ENCODE results near the gene ZNF778. TPM values are rescaled to one million over a fixed set of nuclear protein-coding genes. Genes with fewer than 3 reads are reported as not detected.

Gene ZNF778
- total and polyA plus RNA-seq, 10 of the 15 experiments (the other 5 are each of a cell fraction or from before 2014, with no cell fraction given) = 0.20 to 9.7 (median 4.1) TPM

DNA sequence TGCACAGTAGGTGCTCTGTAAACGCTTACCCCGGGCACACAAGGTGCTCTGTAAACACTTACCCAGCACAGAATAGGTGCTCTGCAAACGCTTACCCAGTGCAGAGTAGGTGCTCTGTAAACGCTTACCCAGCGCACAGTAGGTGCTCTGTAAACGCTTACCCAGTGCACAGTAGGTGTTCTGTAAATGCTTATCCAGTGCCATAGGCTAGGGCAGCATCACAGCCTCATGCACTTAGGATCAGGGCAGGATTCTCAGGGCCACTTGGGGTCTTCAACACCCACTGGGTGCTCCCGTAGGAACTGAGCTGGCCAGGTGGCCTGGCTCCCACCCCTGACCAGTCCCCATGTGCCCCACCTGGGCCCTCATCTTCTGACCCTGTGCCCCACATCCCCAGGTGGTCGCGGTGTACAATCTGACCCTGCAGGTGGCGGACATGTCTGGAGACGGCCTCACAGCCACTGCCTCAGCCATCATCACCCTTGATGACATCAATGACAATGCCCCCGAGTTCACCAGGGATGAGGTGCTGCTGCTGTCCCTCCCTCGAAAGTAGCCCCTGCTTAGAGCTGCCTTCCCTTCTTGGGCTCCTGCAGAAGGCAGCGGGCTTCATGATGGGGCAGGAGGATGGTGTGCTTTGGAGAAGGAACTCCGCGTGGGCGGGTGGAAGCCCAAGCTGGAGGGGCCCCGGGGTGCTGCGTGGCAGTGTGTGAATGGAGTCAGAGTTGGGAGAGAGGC is 30.3 kb upstream of the ZNF778 start:
- RAD21 ChIA-PET (ENCODE audit: unreplicated experiment) = no interaction called here
- Histone ChIP-seq H3K9ac (ENCODE audit: control insufficient read depth, insufficient read depth, low read length) (no peak overlapping the region), H3K4me2 (ENCODE audit: control insufficient read depth, insufficient read depth) (no peak overlapping the region), H3K9me3 (replicated peaks; ENCODE audit: control insufficient read depth, insufficient read depth, low read length) (no peaks in the 10 kb centered on the region), H3K36me3 (ENCODE audit: control insufficient read depth in 2 of 2, insufficient read depth in 2 of 2, low read length in 1 of 2) (no peaks in the 10 kb centered on the region), H3K4me1 (ENCODE audit: control insufficient read depth, insufficient read depth, low read length) (no peaks in the 10 kb centered on the region), H3K27ac (ENCODE audit: control insufficient read depth, insufficient read depth) (no peak overlapping the region), H3K27me3 (replicated peaks in 1 of 2; ENCODE audit: control insufficient read depth in 2 of 2, insufficient read depth in 2 of 2, low read length in 1 of 2) (no peaks in the 10 kb centered on the region), H4K20me1 (ENCODE audit: control insufficient read depth, insufficient read depth) (no peaks in the 10 kb centered on the region), H3K79me2 (ENCODE audit: control insufficient read depth, insufficient read depth, low read length) (no peaks in the 10 kb centered on the region), H2AFZ (ENCODE audit: control insufficient read depth, low read depth, low read length) (no peak overlapping the region), H3K4me3 (no peak overlapping the region)
- BruUV-seq (replicated peaks) = no TSS peak
- ATAC-seq (peak; percentile 59), DNase-seq (ENCODE audit: low read depth, low spot score) (no peak), FAIRE-seq (no peak)
- POLR2A ChIA-PET = no interaction called here
- in situ Hi-C loops (cut with MboI) = no loop called here
- intact Hi-C loops (cut with micrococcal nuclease; ENCODE audit: unreplicated experiment) = no loop called here
- CTCF ChIA-PET = no interaction called here
- SMC1A ChIA-PET (ENCODE audit: uncharacterized antibody, unreplicated experiment) = no interaction called here
- 48% methylated on average over 19 of the region's 19 CpGs for WGBS (ENCODE audit: insufficient coverage, insufficient replicate concordance, low lambda C conversion rate, missing lambda C conversion rate)
- TF ChIP-seq TCF12 (IDR thresholded peaks at IDR 0.05; ENCODE audit: low read depth, low read length) (0 out of 2 replicates have a peak, but pooled peaks have one; percentile 31), RCOR1 (conservative IDR thresholded peaks at IDR 0.05; ENCODE audit: low read depth, low read length) (no peak), MLLT1 (IDR thresholded peaks at IDR 0.05) (no peak), ATF3 (IDR thresholded peaks at IDR 0.05; ENCODE audit: borderline replicate concordance, extremely low read depth, low read depth, low read length) (no peak), SMARCA5 (IDR thresholded peaks at IDR 0.05) (no peak), BHLHE40 (IDR thresholded peaks at IDR 0.05; ENCODE audit: borderline replicate concordance in 1 of 2, low read depth in 2 of 2, low read length in 1 of 2) (no peak), ZSCAN29 (IDR thresholded peaks at IDR 0.05) (no peak), RELA (IDR thresholded peaks at IDR 0.05; ENCODE audit: borderline replicate concordance, partially characterized antibody) (no peak), TCF3 (IDR thresholded peaks at IDR 0.05; ENCODE audit: borderline replicate concordance, insufficient read depth, low read depth, low read length) (peak; percentile 36; the same call in 1 of the 2 replicates), GABPA (IDR thresholded peaks at IDR 0.05; ENCODE audit: low read depth) (no peak), CHD2 (IDR thresholded peaks at IDR 0.05; ENCODE audit: borderline replicate concordance, low read depth, low read length) (no peak), PAX5 (IDR thresholded peaks at IDR 0.05; ENCODE audit: borderline replicate concordance, low read depth, low read length) (no peak), IKZF1 (conservative IDR thresholded peaks at IDR 0.05) (peak; percentile 25; the same call in 1 of the 2 replicates), HDAC6 (IDR thresholded peaks at IDR 0.05; ENCODE audit: unreplicated experiment) (no peak), TBL1XR1 (IDR thresholded peaks at IDR 0.05; ENCODE audit: low read depth, low read length) (no peak), POLR2AphosphoS2 (IDR thresholded peaks at IDR 0.05; ENCODE audit: low read depth, low read length) (no peak)
- TF ChIP-seq, protein P1, sequence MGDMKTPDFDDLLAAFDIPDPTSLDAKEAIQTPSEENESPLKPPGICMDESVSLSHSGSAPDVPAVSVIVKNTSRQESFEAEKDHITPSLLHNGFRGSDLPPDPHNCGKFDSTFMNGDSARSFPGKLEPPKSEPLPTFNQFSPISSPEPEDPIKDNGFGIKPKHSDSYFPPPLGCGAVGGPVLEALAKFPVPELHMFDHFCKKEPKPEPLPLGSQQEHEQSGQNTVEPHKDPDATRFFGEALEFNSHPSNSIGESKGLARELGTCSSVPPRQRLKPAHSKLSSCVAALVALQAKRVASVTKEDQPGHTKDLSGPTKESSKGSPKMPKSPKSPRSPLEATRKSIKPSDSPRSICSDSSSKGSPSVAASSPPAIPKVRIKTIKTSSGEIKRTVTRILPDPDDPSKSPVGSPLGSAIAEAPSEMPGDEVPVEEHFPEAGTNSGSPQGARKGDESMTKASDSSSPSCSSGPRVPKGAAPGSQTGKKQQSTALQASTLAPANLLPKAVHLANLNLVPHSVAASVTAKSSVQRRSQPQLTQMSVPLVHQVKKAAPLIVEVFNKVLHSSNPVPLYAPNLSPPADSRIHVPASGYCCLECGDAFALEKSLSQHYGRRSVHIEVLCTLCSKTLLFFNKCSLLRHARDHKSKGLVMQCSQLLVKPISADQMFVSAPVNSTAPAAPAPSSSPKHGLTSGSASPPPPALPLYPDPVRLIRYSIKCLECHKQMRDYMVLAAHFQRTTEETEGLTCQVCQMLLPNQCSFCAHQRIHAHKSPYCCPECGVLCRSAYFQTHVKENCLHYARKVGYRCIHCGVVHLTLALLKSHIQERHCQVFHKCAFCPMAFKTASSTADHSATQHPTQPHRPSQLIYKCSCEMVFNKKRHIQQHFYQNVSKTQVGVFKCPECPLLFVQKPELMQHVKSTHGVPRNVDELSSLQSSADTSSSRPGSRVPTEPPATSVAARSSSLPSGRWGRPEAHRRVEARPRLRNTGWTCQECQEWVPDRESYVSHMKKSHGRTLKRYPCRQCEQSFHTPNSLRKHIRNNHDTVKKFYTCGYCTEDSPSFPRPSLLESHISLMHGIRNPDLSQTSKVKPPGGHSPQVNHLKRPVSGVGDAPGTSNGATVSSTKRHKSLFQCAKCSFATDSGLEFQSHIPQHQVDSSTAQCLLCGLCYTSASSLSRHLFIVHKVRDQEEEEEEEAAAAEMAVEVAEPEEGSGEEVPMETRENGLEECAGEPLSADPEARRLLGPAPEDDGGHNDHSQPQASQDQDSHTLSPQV (IDR thresholded peaks at IDR 0.05) = no peak

Data from GM12878 (cell line).